ENCODE results near the gene EIPR1. TPM values are rescaled to one million over a fixed set of nuclear protein-coding genes. Genes with fewer than 3 reads are reported as not detected.

The EIPR1 gene
- total and polyA plus RNA-seq, 2 of the 13 experiments (the other 11 are each of a cell fraction or from before 2014, with no cell fraction given), result 70.0 to 96.3 TPM

- no peaks in the 10 kb centered on the region for H3K79me2 ChIP-seq (ENCODE audit: insufficient read depth, low read length)
- H3K36me3 ChIP-seq (replicated peaks in 1 of 2; ENCODE audit: control insufficient read depth in 1 of 2, insufficient read depth in 2 of 2, low read length in 2 of 2), result peaks cover 2 to 20% of the 10 kb centered on the region in 2 experiments; a peak in 4 of 5 replicates
- WGBS (ENCODE audit: low lambda C conversion rate), result 95% methylated on average over 9 of the region's 9 CpGs
- intact Hi-C loops (cut with micrococcal nuclease; ENCODE audit: unreplicated experiment) (no loop called here), in situ Hi-C loops (cut with HindIII; ENCODE audit: extremely low pct_ligation_motif_present, low pct_unique_long_range_greater_than_20kb) (no loop called here)
- ChIA-PET POLR2A (no interaction called here), CTCF (ENCODE audit: low intra/inter-chr PET ratio, low total read pairs) (no interaction called here)
- BruUV-seq (replicated peaks), result no TSS peak
- no peak overlapping the region for H3K27ac ChIP-seq (ENCODE audit: extremely low read length, insufficient read depth, low read length)
- no peak overlapping the region for H2AFZ ChIP-seq (ENCODE audit: low read length)
- no peaks in the 10 kb centered on the region for H3K27me3 ChIP-seq (ENCODE audit: control insufficient read depth in 1 of 2, insufficient read depth in 2 of 2, low read length in 2 of 2)
- no peak overlapping the region for H3K4me2 ChIP-seq (ENCODE audit: low read depth, low read length)
- peak; percentile 21 for FAIRE-seq
- peaks cover 3% of the 10 kb centered on the region; the same call in 1 of the 2 replicates for H4K20me1 ChIP-seq (ENCODE audit: insufficient read depth, low read length)
- no peaks in the 10 kb centered on the region for H3K9me3 ChIP-seq (ENCODE audit: low read length)
- TF ChIP-seq ZNF629 (CRISPR knock-in tag; conservative IDR thresholded peaks at IDR 0.05) (peak; percentile 85), JDP2 (CRISPR knock-in tag; IDR thresholded peaks at IDR 0.05; ENCODE audit: borderline replicate concordance) (no peak), ZMYM3 (CRISPR knock-in tag; IDR thresholded peaks at IDR 0.05) (0 out of 2 replicates have a peak, but pooled peaks have one; percentile 28)
- peaks cover 10% of the 10 kb centered on the region for H3K4me1 ChIP-seq (ENCODE audit: insufficient read depth, low read length)
- H3K9ac ChIP-seq (ENCODE audit: insufficient read depth, low read depth, low read length), result no peak overlapping the region
- H3K4me3 ChIP-seq (replicated peaks in 1 of 3; ENCODE audit: insufficient read depth in 1 of 3, low read depth in 2 of 3, low read length in 3 of 3), result no peak overlapping the region
- no peak for DNase-seq (ENCODE audit: low spot score)
- ATAC-seq, result no peak
These were observed 174.7 kb downstream of the EIPR1 start for GRCh38 chr2:3202926-3203325.

GRCh38 chr2:3201281-3201680 is 176.3 kb downstream of the EIPR1 start:
- peaks cover 10% of the 10 kb centered on the region for H3K4me1 ChIP-seq (ENCODE audit: insufficient read depth, low read length)
- ATAC-seq (no peak), FAIRE-seq (no peak), DNase-seq (ENCODE audit: low spot score) (no peak)
- 98% methylated on average over 12 of the region's 12 CpGs for WGBS (ENCODE audit: low lambda C conversion rate)
- H3K36me3 ChIP-seq (replicated peaks in 1 of 2; ENCODE audit: control insufficient read depth in 1 of 2, insufficient read depth in 2 of 2, low read length in 2 of 2), result peaks cover 2 to 19% of the 10 kb centered on the region in 2 experiments
- ChIA-PET POLR2A (no interaction called here), CTCF (ENCODE audit: low intra/inter-chr PET ratio, low total read pairs) (no interaction called here)
- no peak overlapping the region for H2AFZ ChIP-seq (ENCODE audit: low read length)
- no peak for TF ChIP-seq ZNF572 (CRISPR knock-in tag; IDR thresholded peaks at IDR 0.05)
- no peak for TF ChIP-seq TCF12 (IDR thresholded peaks at IDR 0.05)
- TF ChIP-seq TCF12 (CRISPR knock-in tag; IDR thresholded peaks at IDR 0.05), result no peak
- no peak for TF ChIP-seq ZNF234 (CRISPR knock-in tag; conservative IDR thresholded peaks at IDR 0.05)
- TF ChIP-seq EEA1 (CRISPR knock-in tag; IDR thresholded peaks at IDR 0.05; ENCODE audit: borderline replicate concordance), result no peak
- no peak for TF ChIP-seq UBTF (CRISPR knock-in tag; IDR thresholded peaks at IDR 0.05)
- no TSS peak for BruUV-seq (replicated peaks)
- no peaks in the 10 kb centered on the region for H3K9me3 ChIP-seq (ENCODE audit: low read length)
- H3K4me3 ChIP-seq (replicated peaks in 1 of 3; ENCODE audit: insufficient read depth in 1 of 3, low read depth in 2 of 3, low read length in 3 of 3), result no peak overlapping the region
- no peaks in the 10 kb centered on the region for H3K27me3 ChIP-seq (ENCODE audit: control insufficient read depth in 1 of 2, insufficient read depth in 2 of 2, low read length in 2 of 2)
- H3K27ac ChIP-seq (ENCODE audit: extremely low read length, insufficient read depth, low read length), result no peak overlapping the region
- H3K4me2 ChIP-seq (ENCODE audit: low read depth, low read length), result no peak overlapping the region
- H3K9ac ChIP-seq (ENCODE audit: insufficient read depth, low read depth, low read length), result no peak overlapping the region
- H4K20me1 ChIP-seq (ENCODE audit: insufficient read depth, low read length), result peaks cover 3% of the 10 kb centered on the region; the same call in 1 of the 2 replicates
- in situ Hi-C loops (cut with HindIII; ENCODE audit: extremely low pct_ligation_motif_present, low pct_unique_long_range_greater_than_20kb), result no loop called here
- intact Hi-C loops (cut with micrococcal nuclease; ENCODE audit: unreplicated experiment), result no loop called here
- H3K79me2 ChIP-seq (ENCODE audit: insufficient read depth, low read length), result no peaks in the 10 kb centered on the region

All from HepG2 (cell line).